Measurements from ENCODE around the gene BCAT1. TPM values are rescaled to one million over a fixed set of nuclear protein-coding genes. Genes with fewer than 3 reads are reported as not detected.

BCAT1 gene
- total and polyA plus RNA-seq, 2 donors (not counting 1 experiment from before 2014, with no cell fraction given), result 0.33 to 9.6 TPM

GRCh38 chr12:24948420-24948756 lies 513 bp downstream of the BCAT1 start:
- Mint-ChIP-seq H3K4me3 (peak overlapping the region; percentile 97), H3K27me3 (peaks cover 13% of the 10 kb centered on the region), H3K4me1 (peaks cover 47% of the 10 kb centered on the region), H3K9me3 (ENCODE audit: insufficient read depth) (no peaks in the 10 kb centered on the region), H3K27ac (peak overlapping the region; percentile 78)
- TF ChIP-seq EZH2 (IDR thresholded peaks at IDR 0.05; ENCODE audit: borderline replicate concordance, insufficient read depth, low read depth, low read length, poor library complexity, severe bottlenecking), result no peak
- TF ChIP-seq CTCF (IDR thresholded peaks at IDR 0.05), result no peak
- H3K36me3 ChIP-seq (replicated peaks in 1 of 2; ENCODE audit: control extremely low read depth in 1 of 2, control insufficient read depth in 1 of 2, extremely low read depth in 1 of 2, insufficient read depth in 2 of 2, low read length in 1 of 2), result no peaks in the 10 kb centered on the region
- ChIA-PET CTCF (interaction anchor here (0.6 to 1.2 kb wide), 3 partner anchors 96 to 874 kb away, joined by 3 read pairs; no protein-coding TSS in a partner anchor), POLR2A (no interaction called here)
- H3K79me2 ChIP-seq (ENCODE audit: control insufficient read depth, insufficient read depth, low read length), result no peaks in the 10 kb centered on the region
- DNase-seq (peak; percentile 57), ATAC-seq (ENCODE audit: low read depth) (peak; percentile 25)
- H3K27ac ChIP-seq (ENCODE audit: low read length in 2 of 2), result peak overlapping the region in 1 of 2 donors; percentile 45
- intact Hi-C loops (cut with micrococcal nuclease), result loop anchor here (2.0 kb wide), 1 partner anchor 18 kb away; no protein-coding TSS in a partner anchor
- no peaks in the 10 kb centered on the region for H4K20me1 ChIP-seq (ENCODE audit: control insufficient read depth, insufficient read depth, low read length, poor library complexity, severe bottlenecking)
- no peaks in the 10 kb centered on the region for H3K9me3 ChIP-seq (ENCODE audit: control extremely low read depth in 1 of 3, control insufficient read depth in 2 of 3, insufficient read depth in 1 of 3, low read length in 2 of 3)
- H2AFZ ChIP-seq (ENCODE audit: insufficient read depth, low read depth, low read length, poor library complexity, severe bottlenecking), result peak overlapping the region; percentile 83
- H3K4me1 ChIP-seq (ENCODE audit: control insufficient read depth in 2 of 2, insufficient read depth in 2 of 2, low read length in 2 of 2), result peaks cover 21 to 24% of the 10 kb centered on the region in 2 donors
- H3K4me3 ChIP-seq (ENCODE audit: control extremely low read depth in 1 of 5, extremely low read depth in 1 of 5, insufficient read depth in 1 of 5, low read depth in 2 of 5, low read length in 4 of 5), result peak overlapping the region; percentile 52 to 78 (median 70)
- H3K4me2 ChIP-seq (replicated peaks; ENCODE audit: low read depth, low read length, poor library complexity, severe bottlenecking), result peak overlapping the region; percentile 86
- 0% methylated on average over 14 of the region's 14 CpGs for WGBS (ENCODE audit: insufficient coverage)
- peak overlapping the region; percentile 72 for H3K9ac ChIP-seq (ENCODE audit: low read length)
- peaks cover 0 to 16% (median 10%) of the 10 kb centered on the region in 4 experiments for H3K27me3 ChIP-seq (replicated peaks in 1 of 4; ENCODE audit: control extremely low read depth in 1 of 4, control insufficient read depth in 3 of 4, insufficient read depth in 4 of 4, low read length in 3 of 4)

Measured in B cell (primary cell).